GM18868 (cell line): ENCODE results near the gene ZXDC.

Experiments used
- ATAC-seq: cut with Tn5 transposase; IDR thresholded peaks from one replicate; pipeline ENCODE4 v1.9.1; 2021; ENCODE audit warnings: mild to moderate bottlenecking, moderate library complexity; ENCODE audit not compliant: unreplicated experiment

The ZXDC gene

GRCh38 chr3:126438186-126438585, 37.5 kb downstream of the ZXDC start:
- no peak for ATAC-seq

- ATAC-seq = no peak
These were observed 38.6 kb downstream of the ZXDC start for GRCh38 chr3:126436826-126437717.

GRCh38 chr3:126435456-126436315, 40.0 kb downstream of the ZXDC start:
- ATAC-seq = no peak

- no peak for ATAC-seq
These were observed 40.7 kb downstream of the ZXDC start for GRCh38 chr3:126434931-126435411.

- no peak for ATAC-seq
These were observed 41.5 kb downstream of the ZXDC start for GRCh38 chr3:126434264-126434590.

- no peak for ATAC-seq
These were observed 42.0 kb downstream of the ZXDC start for GRCh38 chr3:126433496-126434263.

- no peak for ATAC-seq
These were observed 42.6 kb downstream of the ZXDC start for GRCh38 chr3:126433105-126433430.

GRCh38 chr3:126432361-126433104, 43.2 kb downstream of the ZXDC start:
- ATAC-seq = no peak

- peak; percentile 92 for ATAC-seq
These were observed 44.6 kb downstream of the ZXDC start for GRCh38 chr3:126431103-126431534.

GRCh38 chr3:126424751-126425150, 50.9 kb downstream of the ZXDC start:
- ATAC-seq = no peak

- ATAC-seq = no peak
These were observed 51.5 kb downstream of the ZXDC start for GRCh38 chr3:126424039-126424717.

- ATAC-seq = no peak
These were observed 52.3 kb downstream of the ZXDC start for GRCh38 chr3:126423191-126424038.

GRCh38 chr3:126422571-126423091, 53.1 kb downstream of the ZXDC start:
- no peak for ATAC-seq

- ATAC-seq = no peak
These were observed 53.6 kb downstream of the ZXDC start for GRCh38 chr3:126422121-126422520.

- ATAC-seq = no peak
These were observed 54.0 kb downstream of the ZXDC start for GRCh38 chr3:126421573-126422119.

GRCh38 chr3:126419886-126420786, 55.6 kb downstream of the ZXDC start:
- no peak for ATAC-seq

- no peak for ATAC-seq
These were observed 56.5 kb downstream of the ZXDC start for GRCh38 chr3:126419151-126419703.
